RWPE1 (cell line): ENCODE data around the gene ARHGAP1.
A peak's percentile ranks its signal among the peaks of the same experiment; 100 is the strongest.

Experiments
- CTCF ChIA-PET: fragments of 350-600 bp; sonication (Branson Sonifier 250); formaldehyde crosslinking; extraction: SDS; loops from one replicate; lab custom pipeline; 2021; lab: Yijun Ruan, JAX
- POLR2A ChIA-PET: fragments of 400-600 bp; formaldehyde crosslinking; extraction: SDS; loops from one replicate; lab custom pipeline; 2020; ENCODE audit warnings: antibody characterized with exemption; ENCODE audit not compliant: low non-redundant PET; lab: Yijun Ruan, JAX
- DNase-seq: peaks from one replicate; pipeline ENCODE4 v3.0.0; 2012; ENCODE audit warnings: low spot score
- H3K27ac ChIP-seq: fragments of 450-650 bp; 2 replicates; pipeline ENCODE4 v1.5.1; 2017
- CTCF ChIP-seq: fragments of 450-650 bp; conservative IDR thresholded peaks from 2 replicates; pipeline ENCODE4 v1.5.1; 2017; ENCODE audit warnings: low read depth, mild to moderate bottlenecking

ARHGAP1 gene

GRCh38 chr11:46741600-46742484 is 41.4 kb upstream of the ARHGAP1 start:
- CTCF ChIA-PET, result no interaction called here
- H3K27ac ChIP-seq, result peak overlapping the region; percentile 50
- no peak for TF ChIP-seq CTCF
- POLR2A ChIA-PET, result no interaction called here
- DNase-seq, result no peak

DNA sequence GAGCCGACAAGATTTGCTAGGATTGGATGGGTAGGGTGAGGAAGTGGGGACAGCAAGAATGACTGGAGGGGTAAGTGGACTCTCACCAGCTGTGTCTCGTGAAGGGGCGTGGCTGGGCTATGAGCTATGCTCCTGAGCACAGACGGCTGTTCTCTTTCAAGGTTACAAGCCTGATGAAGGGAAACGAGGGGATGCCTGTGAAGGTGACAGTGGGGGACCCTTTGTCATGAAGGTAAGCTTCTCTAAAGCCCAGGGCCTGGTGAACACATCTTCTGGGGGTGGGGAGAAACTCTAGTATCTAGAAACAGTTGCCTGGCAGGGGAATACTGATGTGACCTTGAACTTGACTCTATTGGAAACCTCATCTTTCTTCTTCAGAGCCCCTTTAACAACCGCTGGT is 38.5 kb upstream of the ARHGAP1 start:
- no peak overlapping the region for H3K27ac ChIP-seq
- DNase-seq, result no peak
- POLR2A ChIA-PET, result no interaction called here
- no peak for TF ChIP-seq CTCF
- CTCF ChIA-PET, result no interaction called here

DNA sequence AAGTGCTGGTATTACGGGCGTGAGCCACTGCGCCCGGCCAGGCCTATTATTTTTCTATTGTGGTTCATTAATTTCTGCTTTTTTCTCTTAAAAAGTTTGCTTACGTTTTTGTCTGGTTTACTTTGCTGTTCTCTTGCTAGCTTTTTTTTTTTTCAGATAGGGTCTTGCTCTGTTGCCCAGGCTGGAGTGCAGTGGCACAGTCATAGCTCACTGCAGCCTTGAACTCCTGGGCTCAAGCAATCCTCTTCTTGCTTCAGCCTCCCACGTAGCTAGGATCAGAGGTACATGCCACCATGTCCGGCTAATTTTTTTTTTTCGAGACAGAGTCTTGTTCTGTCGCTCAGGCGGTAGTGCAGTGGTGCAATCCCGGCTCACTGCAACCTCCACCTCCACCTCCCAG is 37.3 kb upstream of the ARHGAP1 start:
- ChIA-PET CTCF (interaction anchor here (0.7 kb wide), 1 partner anchor 76 kb away, joined by 3 read pairs; no protein-coding TSS in a partner anchor), POLR2A (no interaction called here)
- no peak for DNase-seq
- no peak for TF ChIP-seq CTCF
- no peak overlapping the region for H3K27ac ChIP-seq

DNA sequence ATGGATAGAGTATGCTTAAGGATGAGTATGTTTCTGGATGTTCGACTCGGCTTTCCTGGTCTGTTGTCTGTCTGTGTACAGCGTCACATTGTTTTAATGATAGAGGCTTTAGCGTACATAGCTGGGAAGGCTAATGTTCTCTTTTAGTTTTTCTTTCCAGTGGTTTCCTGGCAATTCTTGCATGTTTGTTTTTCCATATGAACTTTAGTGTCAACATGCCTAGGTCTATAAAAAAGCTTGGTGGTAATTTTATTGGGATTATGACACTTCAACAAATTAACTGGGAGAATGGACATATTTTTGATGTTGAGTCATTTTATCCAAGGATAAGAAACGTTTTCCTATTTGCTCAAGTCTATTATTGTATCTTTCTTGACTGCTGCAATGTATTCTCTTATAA is 36.2 kb upstream of the ARHGAP1 start:
- no peak for DNase-seq
- ChIA-PET CTCF (no interaction called here), POLR2A (no interaction called here)
- TF ChIP-seq CTCF, result no peak
- H3K27ac ChIP-seq, result no peak overlapping the region

- POLR2A ChIA-PET, result no interaction called here
- TF ChIP-seq CTCF, result no peak
- no peak for DNase-seq
- CTCF ChIA-PET, result no interaction called here
- H3K27ac ChIP-seq, result no peak overlapping the region
Measured at GRCh38 chr11:46736146-46736545, 35.7 kb upstream of the ARHGAP1 start.

DNA sequence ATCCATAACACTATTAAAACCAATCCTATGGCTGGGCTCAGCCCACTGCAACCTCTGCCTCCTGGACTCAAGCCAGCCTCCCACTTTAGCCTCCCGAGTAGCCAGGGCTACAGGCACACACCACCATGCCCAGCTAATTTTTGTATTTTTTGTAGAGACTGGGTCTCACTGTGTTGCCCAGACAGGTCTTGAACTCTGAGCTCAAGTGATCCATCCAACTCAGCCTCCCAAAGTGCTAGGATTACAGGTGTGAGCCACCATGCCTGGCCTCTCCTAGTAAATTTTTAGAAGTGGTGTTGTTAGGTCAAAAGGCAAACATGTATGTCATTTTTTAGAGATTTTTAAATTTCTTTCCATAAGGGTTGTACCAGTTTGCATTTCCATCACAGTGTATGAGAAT is 32.8 kb upstream of the ARHGAP1 start:
- ChIA-PET POLR2A (no interaction called here), CTCF (no interaction called here)
- H3K27ac ChIP-seq, result no peak overlapping the region
- no peak for TF ChIP-seq CTCF
- no peak for DNase-seq
